ENCODE measurements around the gene TMEM255B. TPM values are rescaled to one million over a fixed set of nuclear protein-coding genes. Genes with fewer than 3 reads are reported as not detected.

The TMEM255B gene
- total RNA-seq, 2 experiments from 2014 or later = 1.0 to 1.2 TPM

DNA sequence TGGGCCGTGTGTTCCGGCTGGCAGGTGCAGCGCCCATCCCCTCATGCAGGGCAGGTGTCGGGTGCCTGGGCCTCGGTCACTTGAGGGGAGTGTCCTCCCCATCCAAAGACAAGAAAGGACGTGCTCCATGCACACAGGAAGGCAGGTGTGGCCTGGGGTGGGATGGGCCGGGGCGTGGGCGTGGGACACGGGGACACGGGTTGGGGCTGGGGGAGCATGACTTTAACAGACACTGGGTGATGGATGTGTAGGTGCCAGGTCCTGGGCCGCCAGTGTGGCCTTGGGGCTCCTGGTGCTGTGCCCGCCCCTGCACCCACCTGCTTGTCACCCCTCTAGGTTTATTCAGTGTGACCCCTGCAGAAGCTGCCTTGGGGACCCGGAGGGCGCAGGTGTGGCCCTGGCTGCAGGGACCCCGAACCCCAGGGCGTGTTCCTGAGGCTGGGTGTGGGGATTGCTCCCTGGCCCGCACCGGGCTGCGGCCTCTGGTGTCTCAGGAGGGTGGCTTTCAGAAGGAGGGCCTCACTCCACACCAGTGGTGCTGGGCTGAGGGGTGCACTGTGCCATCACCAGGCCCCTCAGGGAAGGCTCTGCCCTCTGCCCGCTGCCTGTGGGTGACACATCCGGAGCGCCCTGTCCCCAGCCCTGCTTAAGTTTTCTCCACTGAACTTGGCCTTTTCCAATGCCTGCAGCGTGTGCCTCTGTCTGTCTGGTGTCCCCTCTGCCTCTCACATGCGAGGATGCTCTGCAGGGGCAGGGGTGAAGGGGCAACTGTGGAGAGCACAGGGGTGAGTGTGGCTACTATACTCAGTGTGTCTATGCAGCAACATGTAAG is 5.2 kb downstream of the TMEM255B start:
- DNase-seq = no peak
- no peaks in the 10 kb centered on the region for H3K36me3 ChIP-seq (ENCODE audit: insufficient read depth, low read length)
- Mint-ChIP-seq H3K9me3 (no peaks in the 10 kb centered on the region), H3K36me3 (ENCODE audit: low read depth) (no peaks in the 10 kb centered on the region), H3K4me1 (ENCODE audit: low read depth) (peaks cover 7% of the 10 kb centered on the region), H3K27ac (no peak overlapping the region), H3K4me3 (no peak overlapping the region), H3K27me3 (peaks cover 61% of the 10 kb centered on the region)
- ATAC-seq (ENCODE audit: poor library complexity) = no peak
- no peak overlapping the region for H3K27ac ChIP-seq (ENCODE audit: low read depth in 1 of 2, low read length in 2 of 2)
- ChIA-PET POLR2A (no interaction called here), CTCF (no interaction called here)
- peaks cover 34 to 37% of the 10 kb centered on the region in 2 experiments for H3K27me3 ChIP-seq (ENCODE audit: control insufficient read depth in 1 of 2, insufficient read depth in 2 of 2, low read length in 2 of 2)
- H3K4me1 ChIP-seq (ENCODE audit: insufficient read depth, low read length) = peaks cover 9% of the 10 kb centered on the region
- H3K9me3 ChIP-seq (ENCODE audit: control insufficient read depth in 1 of 2, insufficient read depth in 1 of 2, low read length in 2 of 2) = no peaks in the 10 kb centered on the region
- H3K4me3 ChIP-seq (ENCODE audit: low read length) = no peak overlapping the region
- TF ChIP-seq, protein P1, sequence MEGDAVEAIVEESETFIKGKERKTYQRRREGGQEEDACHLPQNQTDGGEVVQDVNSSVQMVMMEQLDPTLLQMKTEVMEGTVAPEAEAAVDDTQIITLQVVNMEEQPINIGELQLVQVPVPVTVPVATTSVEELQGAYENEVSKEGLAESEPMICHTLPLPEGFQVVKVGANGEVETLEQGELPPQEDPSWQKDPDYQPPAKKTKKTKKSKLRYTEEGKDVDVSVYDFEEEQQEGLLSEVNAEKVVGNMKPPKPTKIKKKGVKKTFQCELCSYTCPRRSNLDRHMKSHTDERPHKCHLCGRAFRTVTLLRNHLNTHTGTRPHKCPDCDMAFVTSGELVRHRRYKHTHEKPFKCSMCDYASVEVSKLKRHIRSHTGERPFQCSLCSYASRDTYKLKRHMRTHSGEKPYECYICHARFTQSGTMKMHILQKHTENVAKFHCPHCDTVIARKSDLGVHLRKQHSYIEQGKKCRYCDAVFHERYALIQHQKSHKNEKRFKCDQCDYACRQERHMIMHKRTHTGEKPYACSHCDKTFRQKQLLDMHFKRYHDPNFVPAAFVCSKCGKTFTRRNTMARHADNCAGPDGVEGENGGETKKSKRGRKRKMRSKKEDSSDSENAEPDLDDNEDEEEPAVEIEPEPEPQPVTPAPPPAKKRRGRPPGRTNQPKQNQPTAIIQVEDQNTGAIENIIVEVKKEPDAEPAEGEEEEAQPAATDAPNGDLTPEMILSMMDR (IDR thresholded peaks at IDR 0.05) = no peak
- intact Hi-C loops (cut with DNase I, micrococcal nuclease) = no loop called here

DNA sequence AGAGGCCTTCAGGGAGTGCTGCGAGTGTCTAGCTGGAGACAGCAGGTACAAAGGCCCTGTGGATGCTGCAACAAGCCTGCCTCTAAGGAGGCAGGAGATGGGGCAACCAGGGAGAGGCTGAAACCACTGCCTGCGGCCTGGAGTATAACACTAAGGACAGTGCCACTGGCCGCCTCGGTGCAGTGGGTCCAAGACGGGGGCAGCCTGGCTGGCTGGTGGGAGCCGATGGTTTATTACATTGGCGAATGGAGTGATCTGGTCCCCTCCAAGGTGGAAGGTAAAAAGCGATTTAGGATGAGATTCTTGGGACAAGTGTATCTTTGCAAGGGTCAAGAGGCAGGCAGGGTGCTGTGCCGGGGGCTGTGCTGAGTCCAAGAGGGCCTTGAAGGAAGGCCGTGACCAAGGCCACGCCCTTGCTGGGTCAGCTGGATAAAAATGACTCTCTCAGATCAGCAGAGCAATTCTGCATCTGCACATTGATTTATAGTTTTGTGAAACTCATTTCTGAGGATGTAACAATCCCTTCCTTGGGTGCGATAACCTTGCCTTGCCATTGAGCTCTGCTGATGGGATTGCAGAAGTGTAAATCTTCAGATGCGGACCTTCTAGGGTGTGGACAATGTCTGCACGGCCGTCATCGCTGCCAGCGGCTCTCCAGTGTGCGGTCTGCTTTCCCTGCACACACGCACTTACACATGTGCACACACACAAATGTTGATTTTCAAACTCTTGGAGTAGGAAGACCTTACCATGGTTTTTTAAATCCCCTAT is 6.0 kb downstream of the TMEM255B start:
- CTCF ChIA-PET = no interaction called here
- intact Hi-C loops (cut with DNase I, micrococcal nuclease) = no loop called here
- Mint-ChIP-seq H3K27ac (no peak overlapping the region), H3K9me3 (no peaks in the 10 kb centered on the region), H3K4me3 (no peak overlapping the region), H3K36me3 (ENCODE audit: low read depth) (no peaks in the 10 kb centered on the region), H3K4me1 (ENCODE audit: low read depth) (no peaks in the 10 kb centered on the region), H3K27me3 (peaks cover 53% of the 10 kb centered on the region)
- no peak overlapping the region for H3K4me3 ChIP-seq (ENCODE audit: low read length)
- POLR2A ChIA-PET = no interaction called here
- H3K27me3 ChIP-seq (ENCODE audit: control insufficient read depth in 1 of 2, insufficient read depth in 2 of 2, low read length in 2 of 2) = peaks cover 27 to 30% of the 10 kb centered on the region in 2 experiments
- TF ChIP-seq, protein P1 (IDR thresholded peaks at IDR 0.05) = no peak
- no peaks in the 10 kb centered on the region for H3K36me3 ChIP-seq (ENCODE audit: insufficient read depth, low read length)
- H3K27ac ChIP-seq (ENCODE audit: low read depth in 1 of 2, low read length in 2 of 2) = no peak overlapping the region
- peaks cover under 1% of the 10 kb centered on the region for H3K4me1 ChIP-seq (ENCODE audit: insufficient read depth, low read length)
- ATAC-seq (ENCODE audit: poor library complexity) (no peak), DNase-seq (no peak)
- no peaks in the 10 kb centered on the region for H3K9me3 ChIP-seq (ENCODE audit: control insufficient read depth in 1 of 2, insufficient read depth in 1 of 2, low read length in 2 of 2)

DNA sequence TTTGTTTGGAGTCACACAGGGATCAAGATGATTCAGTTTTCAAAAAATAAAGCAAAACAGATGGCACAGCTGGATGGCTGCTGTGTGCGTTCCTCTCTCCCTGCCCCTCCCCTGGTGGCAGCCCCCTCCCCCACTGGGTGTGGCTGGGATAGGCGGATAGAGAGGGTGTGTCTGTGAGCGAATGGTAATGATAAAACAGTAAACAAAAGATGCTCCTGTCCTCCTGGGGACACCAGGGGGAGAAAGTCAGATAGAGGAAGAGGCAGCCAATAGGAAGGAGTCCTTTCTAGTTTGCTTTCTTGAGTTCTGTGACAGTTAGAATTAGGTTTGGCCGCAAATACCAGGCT is 6.5 kb downstream of the TMEM255B start:
- ATAC-seq (ENCODE audit: poor library complexity) (no peak), DNase-seq (no peak)
- Histone ChIP-seq H3K27ac (ENCODE audit: low read depth in 1 of 2, low read length in 2 of 2) (no peak overlapping the region), H3K27me3 (ENCODE audit: control insufficient read depth in 1 of 2, insufficient read depth in 2 of 2, low read length in 2 of 2) (peaks cover 24 to 25% of the 10 kb centered on the region in 2 experiments), H3K9me3 (ENCODE audit: control insufficient read depth in 1 of 2, insufficient read depth in 1 of 2, low read length in 2 of 2) (no peaks in the 10 kb centered on the region), H3K4me3 (ENCODE audit: low read length) (no peak overlapping the region), H3K4me1 (ENCODE audit: insufficient read depth, low read length) (no peaks in the 10 kb centered on the region), H3K36me3 (ENCODE audit: insufficient read depth, low read length) (no peaks in the 10 kb centered on the region)
- POLR2A ChIA-PET = no interaction called here
- no peaks in the 10 kb centered on the region for H3K9me3 Mint-ChIP-seq
- no peaks in the 10 kb centered on the region for H3K36me3 Mint-ChIP-seq (ENCODE audit: low read depth)
- intact Hi-C loops (cut with DNase I, micrococcal nuclease) = no loop called here
- no peaks in the 10 kb centered on the region for H3K4me1 Mint-ChIP-seq (ENCODE audit: low read depth)
- H3K27me3 Mint-ChIP-seq = peaks cover 48% of the 10 kb centered on the region
- CTCF ChIA-PET = no interaction called here
- no peak overlapping the region for H3K27ac Mint-ChIP-seq
- TF ChIP-seq, protein P1 (IDR thresholded peaks at IDR 0.05) = no peak
- H3K4me3 Mint-ChIP-seq = no peak overlapping the region

All from CD4-positive, alpha-beta T cell (primary cell).